Fibroblast of skin of left biceps (primary cell): ENCODE measurements around the gene SRP14.
"Not testable (repeated sequence)": the region's sequence is repeated elsewhere in the genome, so short reads cannot be mapped to it uniquely, and the experiment has no call there.

Experiments used
- DNase-seq, 2 experiments: peaks; one replicate each; pipeline ENCODE4 v3.0.0-alpha.2; 2013; ENCODE audit warnings: low read depth in 2 of 2

The SRP14 gene

GRCh38 chr15:40029979-40030893 lies 8.7 kb downstream of the SRP14 start:
- no peak for DNase-seq

DNA sequence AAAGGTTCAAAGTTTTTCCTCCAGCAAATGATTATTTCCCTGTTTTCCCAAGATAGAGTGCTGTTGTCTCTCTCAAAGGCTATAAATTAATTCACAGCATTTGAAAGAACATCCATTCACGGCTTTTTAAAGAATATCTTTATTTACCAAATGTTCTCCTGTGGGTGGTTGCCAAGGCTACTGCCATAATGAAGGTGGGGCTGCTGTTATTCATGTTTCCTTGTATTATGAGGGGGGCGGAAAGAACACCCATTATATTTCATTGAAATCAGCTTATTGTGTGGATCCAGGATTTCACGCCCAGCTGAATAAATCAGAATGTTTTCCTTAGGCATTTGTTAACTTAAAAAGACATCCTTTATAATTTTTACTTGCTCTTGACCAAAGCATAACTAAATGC lies 10.1 kb downstream of the SRP14 start:
- DNase-seq, result no peak

GRCh38 chr15:40028193-40028592 lies 10.8 kb downstream of the SRP14 start:
- no peak for DNase-seq

- no peak for DNase-seq
Measured at GRCh38 chr15:40016224-40016865, 22.6 kb downstream of the SRP14 start.

- no peak for DNase-seq
Measured at GRCh38 chr15:40014390-40014789, 24.6 kb downstream of the SRP14 start.

DNA sequence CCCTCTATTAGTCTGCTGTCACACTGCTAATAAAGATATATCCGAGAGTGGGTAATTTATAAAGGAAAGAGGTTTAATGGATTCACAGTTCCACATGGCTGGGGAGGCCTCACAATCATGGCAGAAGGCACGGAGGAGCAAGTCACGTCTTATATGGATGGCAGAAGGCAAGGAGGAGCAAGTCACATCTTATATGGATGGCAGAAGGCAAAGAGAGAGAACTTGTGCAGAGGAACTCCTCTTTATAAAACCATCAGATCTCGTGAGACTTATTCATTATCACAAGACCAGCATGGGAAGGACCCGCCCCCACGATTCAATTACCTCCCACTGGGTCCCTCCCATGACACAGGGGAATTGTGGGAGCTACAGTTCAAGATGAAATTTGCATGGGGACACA lies 25.6 kb downstream of the SRP14 start:
- DNase-seq, result not testable (repeated sequence)

- no peak for DNase-seq
Measured at GRCh38 chr15:40011303-40011702, 27.7 kb downstream of the SRP14 start.

GRCh38 chr15:40010686-40011085 lies 28.3 kb downstream of the SRP14 start:
- DNase-seq, result no peak

- no peak for DNase-seq
Measured at GRCh38 chr15:40008061-40008765, 30.8 kb downstream of the SRP14 start.

- no peak for DNase-seq
Measured at GRCh38 chr15:40006646-40007045, 32.3 kb downstream of the SRP14 start.

GRCh38 chr15:40006003-40006402 lies 33.0 kb downstream of the SRP14 start:
- no peak for DNase-seq

DNA sequence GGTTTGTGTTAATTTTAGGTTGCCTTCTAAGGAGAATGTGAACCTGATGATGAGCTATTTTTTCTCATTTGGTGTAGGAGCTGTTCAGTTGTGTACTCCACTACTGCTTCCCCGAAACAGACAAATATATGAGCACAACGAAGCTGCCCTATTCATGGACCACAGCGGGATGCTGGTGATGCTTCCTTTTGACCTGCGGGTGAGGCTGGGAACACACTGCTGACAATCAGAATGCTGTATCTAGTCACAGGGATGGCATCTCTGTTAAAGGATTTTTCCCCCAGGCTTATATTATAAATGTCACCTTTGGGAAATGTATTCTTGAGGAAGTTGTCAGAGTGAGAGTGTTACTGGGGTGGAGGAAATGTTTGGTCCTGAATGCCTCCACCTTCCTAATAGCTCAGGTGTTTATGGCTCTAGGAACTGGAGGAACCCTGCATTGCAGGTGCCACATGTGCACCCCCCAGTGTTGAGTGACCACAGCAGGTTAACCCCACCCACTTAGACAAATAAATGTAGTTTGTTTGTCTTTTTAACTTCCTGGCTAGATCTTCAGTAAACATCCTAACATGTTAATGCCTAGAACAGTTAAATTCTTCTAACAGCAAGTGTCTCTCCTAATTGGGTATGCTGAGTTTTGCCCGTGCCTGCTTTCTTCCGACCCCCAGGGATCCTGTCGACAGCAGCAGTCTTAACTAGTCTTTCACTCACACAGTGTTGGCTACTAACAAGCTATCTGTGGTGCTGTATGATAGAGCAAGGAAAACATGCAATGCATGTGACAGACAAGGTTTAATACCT lies 35.7 kb downstream of the SRP14 start:
- DNase-seq, result no peak

GRCh38 chr15:40002295-40002694 lies 36.7 kb downstream of the SRP14 start:
- DNase-seq, result no peak

DNA sequence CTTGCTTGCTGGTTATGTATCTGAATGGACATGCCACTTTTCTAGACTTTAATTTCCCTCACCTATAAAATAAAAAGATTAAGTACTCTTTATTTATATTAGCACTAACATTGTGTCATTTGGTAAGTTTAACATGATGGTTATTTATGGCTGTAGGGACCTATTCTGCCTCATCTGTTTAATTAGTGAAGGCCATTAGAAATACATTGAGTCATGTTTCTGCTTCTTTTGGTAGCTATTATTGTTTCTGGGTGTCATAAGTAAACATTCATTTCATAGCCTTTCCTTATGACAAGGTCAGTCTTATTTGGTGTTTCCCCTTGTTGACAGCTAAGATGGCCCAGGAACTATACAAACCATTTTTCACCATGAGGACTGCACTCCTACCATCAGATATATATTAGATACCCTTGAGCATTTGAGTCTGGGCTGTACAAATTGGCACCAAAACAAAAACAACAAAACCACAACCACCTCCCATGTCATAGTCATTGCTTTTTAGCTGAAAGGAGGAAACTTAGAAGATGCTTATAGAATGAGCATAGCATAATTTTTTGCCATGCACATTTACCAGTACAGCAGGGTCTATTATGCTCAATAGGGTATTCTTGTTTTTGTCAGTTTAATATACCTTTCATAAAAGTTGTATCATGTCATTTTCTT lies 39.3 kb downstream of the SRP14 start:
- no peak for DNase-seq

GRCh38 chr15:39998511-39999077 lies 40.4 kb downstream of the SRP14 start:
- DNase-seq, result no peak

- DNase-seq, result no peak
Measured at GRCh38 chr15:39997639-39998038, 41.3 kb downstream of the SRP14 start.

DNA sequence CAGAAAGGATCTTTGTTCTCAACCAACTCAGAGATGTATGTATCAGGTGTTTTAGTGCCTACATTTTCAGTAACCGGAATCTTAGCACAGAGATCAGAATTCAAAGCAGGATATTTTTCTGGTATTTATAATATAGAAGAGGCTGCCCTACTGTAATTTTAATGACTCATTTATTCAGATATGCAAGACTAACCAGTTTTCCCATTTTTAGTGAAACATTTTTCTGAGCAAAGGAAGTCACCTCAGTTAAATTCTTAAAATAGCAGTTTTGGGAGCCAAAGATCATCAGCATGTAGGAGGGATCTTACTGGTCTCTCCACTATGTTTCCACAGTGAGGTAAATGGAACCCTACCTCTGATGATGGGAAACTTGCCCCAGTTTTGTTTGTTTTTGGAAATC lies 42.0 kb downstream of the SRP14 start:
- peak; percentile 25 to 34 for DNase-seq

GRCh38 chr15:39996228-39996627 lies 42.8 kb downstream of the SRP14 start:
- DNase-seq, result not testable (repeated sequence)

GRCh38 chr15:39992953-39993352 lies 46.0 kb downstream of the SRP14 start:
- not testable (repeated sequence) for DNase-seq

DNA sequence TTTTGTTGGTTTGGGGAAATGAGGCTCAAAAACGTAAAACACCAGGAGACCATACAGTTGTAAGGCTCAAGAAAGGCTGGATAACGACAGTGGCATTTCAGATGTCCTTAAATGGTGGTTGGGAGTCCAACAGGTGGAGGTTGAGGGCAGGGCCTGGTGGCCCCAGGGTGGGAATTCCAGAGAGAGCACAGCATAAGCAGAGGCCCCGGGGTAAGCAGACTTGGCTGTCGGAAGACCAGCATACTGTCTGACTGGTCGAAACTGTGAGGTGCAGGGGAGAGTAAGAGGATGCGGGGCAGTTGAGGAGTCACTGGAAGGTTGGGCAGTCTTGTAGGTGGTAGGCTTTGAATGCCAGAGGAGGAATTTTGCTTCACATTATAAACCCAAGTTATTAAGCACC lies 48.3 kb downstream of the SRP14 start:
- DNase-seq, result no peak

DNA sequence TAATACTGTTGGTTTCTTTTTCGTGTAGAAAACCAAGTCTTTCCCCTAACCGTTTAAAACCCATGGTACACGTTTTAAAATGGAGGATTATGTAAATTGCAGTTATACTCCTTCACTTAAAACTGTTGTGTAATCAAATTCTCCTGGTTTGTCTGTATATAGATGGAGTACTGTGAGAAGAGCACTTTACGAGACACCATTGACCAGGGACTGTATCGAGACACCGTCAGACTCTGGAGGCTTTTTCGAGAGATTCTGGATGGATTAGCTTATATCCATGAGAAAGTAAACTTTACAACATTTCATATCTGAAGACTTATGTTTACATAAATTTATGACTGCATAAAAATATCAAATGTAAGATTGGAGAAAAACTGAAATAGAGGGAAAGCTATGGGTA lies 51.2 kb downstream of the SRP14 start:
- no peak for DNase-seq
